ENCODE measurements around the gene R3HDM1. TPM values are rescaled to one million over a fixed set of nuclear protein-coding genes. Genes with fewer than 3 reads are reported as not detected.

Gene R3HDM1
- total RNA-seq, 4 donors from 2014 or later, result 13.7 to 22.3 (median 19.2) TPM

GRCh38 chr2:135743860-135744259 is 212.6 kb downstream of the R3HDM1 start:
- Histone ChIP-seq H3K4me3 (peak overlapping the region in 1 of 4 donors; percentile 98), H3K9me3 (no peaks in the 10 kb centered on the region), H3K27ac (peak overlapping the region in 3 of 4 donors; percentile 96 to 100 (median 98)), H3K27me3 (no peaks in the 10 kb centered on the region), H3K36me3 (peaks cover 0 to 15% (median 6%) of the 10 kb centered on the region in 4 donors), H3K4me1 (peaks cover 7 to 26% (median 18%) of the 10 kb centered on the region in 4 donors)
- intact Hi-C loops (cut with DNase I; ENCODE audit: low total_unique reads), result loop anchor here (10.0 kb wide), 1 partner anchor 219 kb away; no protein-coding TSS in a partner anchor
- DNase-seq, result no peak
- WGBS, 2 donors (ENCODE audit: low coverage in 1 of 2), result 65 to 82% methylated on average over 1 of the region's 1 CpG
- in situ Hi-C loops (cut with MboI; ENCODE audit: low pct_ligation_motif_present in 1 of 4, low pct_unique_long_range_greater_than_20kb in 1 of 4, low sequenced_read_pairs in 3 of 4), result loop anchor here in 1 of 4 donors (10.0 kb wide), 1 partner anchor 209 kb away; the partner anchor contains the start of genes R3HDM1 and ZRANB3
- no peak for TF ChIP-seq POLR2A (IDR thresholded peaks at IDR 0.05)
- TF ChIP-seq POLR2AphosphoS5 (IDR thresholded peaks at IDR 0.05), result no peak
- no peak for TF ChIP-seq EP300 (IDR thresholded peaks at IDR 0.05; ENCODE audit: low read depth)
- TF ChIP-seq CTCF (IDR thresholded peaks at IDR 0.05), result no peak

- TF ChIP-seq POLR2A (IDR thresholded peaks at IDR 0.05) (no peak), POLR2AphosphoS5 (IDR thresholded peaks at IDR 0.05) (no peak), EP300 (IDR thresholded peaks at IDR 0.05; ENCODE audit: low read depth) (no peak), CTCF (IDR thresholded peaks at IDR 0.05) (no peak)
- WGBS, 2 donors (ENCODE audit: low coverage in 1 of 2), result 83 to 85% methylated on average over 5 of the region's 5 CpGs
- H3K4me3 ChIP-seq, result no peak overlapping the region
- peaks cover 0 to 23% (median 11%) of the 10 kb centered on the region in 4 donors for H3K36me3 ChIP-seq
- intact Hi-C loops (cut with DNase I; ENCODE audit: low total_unique reads), result loop anchor here (10.0 kb wide), 1 partner anchor 220 kb away; no protein-coding TSS in a partner anchor
- no peaks in the 10 kb centered on the region for H3K27me3 ChIP-seq
- H3K9me3 ChIP-seq, result no peaks in the 10 kb centered on the region
- peaks cover 7 to 26% (median 18%) of the 10 kb centered on the region in 4 donors for H3K4me1 ChIP-seq
- no peak for DNase-seq
- in situ Hi-C loops (cut with MboI; ENCODE audit: low pct_ligation_motif_present in 1 of 4, low pct_unique_long_range_greater_than_20kb in 1 of 4, low sequenced_read_pairs in 3 of 4), result loop anchor here in 1 of 4 donors (10.0 kb wide), 1 partner anchor 210 kb away; the partner anchor contains the start of genes R3HDM1 and ZRANB3
- no peak overlapping the region for H3K27ac ChIP-seq
Measured at GRCh38 chr2:135744760-135745314, 213.6 kb downstream of the R3HDM1 start.

GRCh38 chr2:135745545-135745944 is 214.3 kb downstream of the R3HDM1 start:
- in situ Hi-C loops (cut with MboI; ENCODE audit: low pct_ligation_motif_present in 1 of 4, low pct_unique_long_range_greater_than_20kb in 1 of 4, low sequenced_read_pairs in 3 of 4), result loop anchor here in 1 of 4 donors (10.0 kb wide), 1 partner anchor 211 kb away; the partner anchor contains the start of genes R3HDM1 and ZRANB3
- Histone ChIP-seq H3K4me1 (peaks cover 7 to 26% (median 18%) of the 10 kb centered on the region in 4 donors), H3K27ac (no peak overlapping the region), H3K4me3 (no peak overlapping the region), H3K27me3 (no peaks in the 10 kb centered on the region), H3K36me3 (peaks cover 0 to 29% (median 14%) of the 10 kb centered on the region in 4 donors), H3K9me3 (no peaks in the 10 kb centered on the region)
- no peak for TF ChIP-seq EP300 (IDR thresholded peaks at IDR 0.05; ENCODE audit: low read depth)
- no peak for TF ChIP-seq POLR2AphosphoS5 (IDR thresholded peaks at IDR 0.05)
- TF ChIP-seq POLR2A (IDR thresholded peaks at IDR 0.05), result no peak
- TF ChIP-seq CTCF (IDR thresholded peaks at IDR 0.05), result no peak
- DNase-seq, result no peak
- 76 to 83% methylated on average over 3 to 4 of the region's 4 CpGs for WGBS, 2 donors (ENCODE audit: low coverage in 1 of 2)
- intact Hi-C loops (cut with DNase I; ENCODE audit: low total_unique reads), result loop anchor here (10.0 kb wide), 1 partner anchor 221 kb away; no protein-coding TSS in a partner anchor

GRCh38 chr2:135755573-135755972 is 224.3 kb downstream of the R3HDM1 start:
- WGBS, 2 donors (ENCODE audit: low coverage in 1 of 2), result 99 to 100% methylated on average over 2 of the region's 2 CpGs
- in situ Hi-C loops (cut with MboI; ENCODE audit: low pct_ligation_motif_present in 1 of 4, low pct_unique_long_range_greater_than_20kb in 1 of 4, low sequenced_read_pairs in 3 of 4) (no loop called here), intact Hi-C loops (cut with DNase I; ENCODE audit: low total_unique reads) (no loop called here)
- Histone ChIP-seq H3K27ac (no peak overlapping the region), H3K4me3 (no peak overlapping the region), H3K4me1 (no peaks in the 10 kb centered on the region), H3K9me3 (peaks cover 6 to 20% of the 10 kb centered on the region in 2 donors), H3K27me3 (no peaks in the 10 kb centered on the region), H3K36me3 (peaks cover 0 to 83% (median 27%) of the 10 kb centered on the region in 4 donors)
- TF ChIP-seq CTCF (IDR thresholded peaks at IDR 0.05), result no peak
- TF ChIP-seq POLR2A (IDR thresholded peaks at IDR 0.05), result no peak
- no peak for TF ChIP-seq POLR2AphosphoS5 (IDR thresholded peaks at IDR 0.05)
- TF ChIP-seq EP300 (IDR thresholded peaks at IDR 0.05; ENCODE audit: low read depth), result no peak
- no peak for DNase-seq
